Common myeloid progenitor, CD34-positive (primary cell): Measurements from ENCODE around the gene KMT2A.
"Not testable (repeated sequence)": the region's sequence is repeated elsewhere in the genome, so short reads cannot be mapped to it uniquely, and the experiment has no call there.

ENCODE experiments used
- CTCF ChIA-PET: fragments of 350-600 bp; sonication (Branson Sonifier 250); formaldehyde crosslinking; loops from one replicate; lab custom pipeline; 2021; ENCODE audit warnings: antibody characterized with exemption; lab: Charles Lee
- POLR2A ChIA-PET: fragments of 350-600 bp; sonication (Branson Sonifier 250); formaldehyde crosslinking; loops from one replicate; lab custom pipeline; 2021; ENCODE audit warnings: antibody characterized with exemption; lab: Charles Lee
- DNase-seq, 3 donors: peaks; one replicate each; pipeline versions ENCODE4 v3.0.0 to v3.0.0-alpha.2; 2013
- H3K27ac ChIP-seq, 2 experiments: 1 replicate in 1 of 2; 2 replicates in 1 of 2; pipeline ENCODE4 v1.7.0; 2013; ENCODE audit warnings: inconsistent platforms in 2 of 2, low read length in 2 of 2, mild to moderate bottlenecking in 2 of 2, low read depth in 1 of 2, moderate library complexity in 1 of 2; ENCODE audit not compliant: severe bottlenecking in 2 of 2, insufficient read depth in 1 of 2, poor library complexity in 1 of 2
- H3K27me3 ChIP-seq, 5 experiments: replicated peaks in 2 of 5; 1 replicate in 3 of 5; 2 replicates in 2 of 5; pipeline versions ENCODE4 v1.6.1 to v1.7.0; 2013; ENCODE audit warnings: low read length in 4 of 5, mild to moderate bottlenecking in 2 of 5, moderate library complexity in 2 of 5, inconsistent platforms in 1 of 5; ENCODE audit not compliant: insufficient read depth in 5 of 5, control insufficient read depth in 4 of 5
- H3K36me3 ChIP-seq, 4 experiments: 1 replicate in 2 of 4; 2 replicates in 2 of 4; pipeline versions ENCODE4 v1.6.1 to v1.7.0; 2013; ENCODE audit warnings: low read length in 3 of 4, control low read depth in 1 of 4, mild to moderate bottlenecking in 1 of 4; ENCODE audit not compliant: control insufficient read depth in 4 of 4, insufficient read depth in 4 of 4
- H3K4me1 ChIP-seq, 4 experiments: 1 replicate in 3 of 4; 2 replicates in 1 of 4; pipeline versions ENCODE4 v1.6.1 to v1.7.1; 2013; ENCODE audit warnings: low read length in 3 of 4, mild to moderate bottlenecking in 3 of 4, control low read depth in 1 of 4, inconsistent platforms in 1 of 4, moderate library complexity in 1 of 4; ENCODE audit not compliant: control insufficient read depth in 4 of 4, insufficient read depth in 4 of 4; ENCODE audit errors: control extremely low read depth in 1 of 4
- H3K4me3 ChIP-seq, 7 experiments: 1 replicate in 4 of 7; 2 replicates in 3 of 7; pipeline versions ENCODE4 v1.5.1 to v1.7.0; 2013; ENCODE audit warnings: mild to moderate bottlenecking in 7 of 7, low read length in 6 of 7, moderate library complexity in 6 of 7, inconsistent platforms in 2 of 7, low read depth in 2 of 7, control low read depth in 1 of 7; ENCODE audit not compliant: insufficient read depth in 4 of 7, control insufficient read depth in 1 of 7; ENCODE audit errors: extremely low read depth in 1 of 7
- H3K9me3 ChIP-seq, 5 experiments: 1 replicate in 4 of 5; 2 replicates in 1 of 5; pipeline versions ENCODE4 v1.6.1 to v1.7.1; 2013; ENCODE audit warnings: low read length in 4 of 5, mild to moderate bottlenecking in 2 of 5, inconsistent platforms in 1 of 5, low read depth in 1 of 5, moderate library complexity in 1 of 5; ENCODE audit not compliant: control insufficient read depth in 4 of 5, insufficient read depth in 2 of 5; ENCODE audit errors: control extremely low read depth in 1 of 5
- WGBS: methylation state at CpG from one replicate; pipeline ENCODE4 v1.1.5; 2013; ENCODE audit not compliant: insufficient coverage; 5-methylcytosine and 5-hydroxymethylcytosine counted together

The KMT2A gene

DNA sequence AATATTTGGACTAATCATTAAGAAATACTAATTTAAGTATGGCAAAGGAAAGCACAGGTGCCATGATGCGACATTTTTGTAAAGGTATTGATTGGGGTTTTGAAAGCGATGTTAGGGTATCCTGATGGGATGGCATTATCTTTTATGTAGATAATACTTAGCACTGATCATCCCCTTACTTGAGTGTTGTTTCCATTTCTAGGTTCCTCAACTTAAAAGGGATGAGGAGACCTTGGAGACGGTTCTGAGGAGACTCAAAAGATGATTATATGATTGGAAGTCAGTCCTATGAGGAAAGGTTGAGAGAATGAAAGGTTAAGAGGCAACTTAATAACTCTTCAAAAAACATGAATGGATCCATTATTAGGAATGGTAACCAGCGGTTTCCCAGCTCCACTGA is 11.1 kb downstream of the KMT2A start:
- H3K9me3 ChIP-seq = no peaks in the 10 kb centered on the region
- H3K27me3 ChIP-seq = no peaks in the 10 kb centered on the region
- no peak overlapping the region for H3K4me3 ChIP-seq
- peaks cover 0 to 19% (median 9%) of the 10 kb centered on the region in 4 experiments for H3K4me1 ChIP-seq
- 100% methylated on average over 1 of the region's 4 CpGs for WGBS
- ChIA-PET POLR2A (interaction anchor here (0.8 kb wide), 1 partner anchor 11 kb away, joined by 4 read pairs; the partner anchor contains the start of gene KMT2A), CTCF (interaction anchor here (0.8 to 1.7 kb wide), 5 partner anchors 9 to 44 kb away, joined by 3 to 5 read pairs (median 5); no protein-coding TSS in a partner anchor)
- DNase-seq = no peak
- peaks cover 7 to 23% (median 12%) of the 10 kb centered on the region in 4 experiments for H3K36me3 ChIP-seq
- H3K27ac ChIP-seq = no peak overlapping the region

DNA sequence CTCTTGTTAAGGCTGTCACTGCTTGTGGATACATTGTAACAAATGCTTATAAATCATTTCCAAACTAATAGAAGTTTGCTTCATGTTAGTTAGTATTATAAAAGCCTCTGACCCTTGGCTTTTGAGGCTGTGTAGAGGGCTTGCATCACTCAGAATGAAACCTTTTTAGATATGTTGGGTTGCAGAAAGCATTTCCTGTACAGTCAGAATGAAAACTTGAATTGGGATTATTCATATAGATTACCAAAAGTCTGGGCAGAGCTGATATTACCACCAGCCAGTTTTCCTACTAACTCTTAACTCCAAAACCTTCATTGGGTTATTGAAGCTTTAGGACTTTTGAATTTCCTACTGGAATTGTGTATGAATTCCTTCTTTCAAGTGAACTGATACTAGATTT is 12.0 kb downstream of the KMT2A start:
- ChIA-PET POLR2A (interaction anchor here (0.8 kb wide), 1 partner anchor 12 kb away, joined by 4 read pairs; the partner anchor contains the start of gene KMT2A), CTCF (interaction anchor here (0.8 to 1.7 kb wide), 5 partner anchors 10 to 43 kb away, joined by 3 to 5 read pairs (median 5); no protein-coding TSS in a partner anchor)
- Histone ChIP-seq H3K27ac (peak overlapping the region in 1 of 2 experiments; percentile 18), H3K4me1 (peaks cover 0 to 11% (median 4%) of the 10 kb centered on the region in 4 experiments), H3K9me3 (no peaks in the 10 kb centered on the region), H3K27me3 (no peaks in the 10 kb centered on the region), H3K36me3 (peaks cover 7 to 19% (median 12%) of the 10 kb centered on the region in 4 experiments), H3K4me3 (no peak overlapping the region)
- no peak for DNase-seq

DNA sequence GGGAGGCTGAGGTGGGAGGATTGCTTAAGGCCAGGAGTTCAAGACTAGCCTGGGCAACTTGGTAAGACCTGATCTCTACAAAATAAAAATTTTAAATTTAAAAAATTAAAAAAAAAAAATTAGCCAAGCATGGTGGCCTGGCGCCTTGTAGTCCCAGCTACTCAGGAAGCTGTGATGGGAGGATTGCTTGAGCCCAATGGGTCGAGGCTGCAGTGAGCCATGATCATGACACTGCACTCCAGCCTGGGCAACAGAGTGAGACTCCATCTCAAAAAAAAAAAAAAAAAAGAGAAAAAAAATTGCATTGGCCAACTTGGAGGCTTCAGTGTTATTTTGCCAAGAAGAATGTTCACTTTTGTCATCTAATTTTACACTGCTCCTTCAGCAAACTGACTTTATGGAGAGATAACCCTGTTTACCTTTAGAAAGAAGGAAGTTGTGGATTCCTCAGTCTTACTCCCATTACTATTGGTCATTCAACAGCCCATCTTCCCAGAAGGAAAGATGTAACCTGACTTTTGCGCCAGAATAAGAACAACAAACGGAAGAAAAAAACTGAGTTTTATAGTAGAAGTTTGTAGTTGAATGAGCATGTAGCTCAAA is 13.1 kb downstream of the KMT2A start:
- no peak overlapping the region for H3K4me3 ChIP-seq
- H3K27ac ChIP-seq = no peak overlapping the region
- H3K27me3 ChIP-seq = no peaks in the 10 kb centered on the region
- H3K9me3 ChIP-seq = no peaks in the 10 kb centered on the region
- peaks cover 14 to 19% (median 15%) of the 10 kb centered on the region in 4 experiments for H3K36me3 ChIP-seq
- CTCF ChIA-PET = interaction anchor here (1.7 kb wide), 1 partner anchor 36 kb away, joined by 5 read pairs; no protein-coding TSS in a partner anchor
- 100% methylated on average over 2 of the region's 4 CpGs for WGBS
- POLR2A ChIA-PET = no interaction called here
- peaks cover 0 to 8% (median 2%) of the 10 kb centered on the region in 4 experiments for H3K4me1 ChIP-seq
- DNase-seq = no peak

DNA sequence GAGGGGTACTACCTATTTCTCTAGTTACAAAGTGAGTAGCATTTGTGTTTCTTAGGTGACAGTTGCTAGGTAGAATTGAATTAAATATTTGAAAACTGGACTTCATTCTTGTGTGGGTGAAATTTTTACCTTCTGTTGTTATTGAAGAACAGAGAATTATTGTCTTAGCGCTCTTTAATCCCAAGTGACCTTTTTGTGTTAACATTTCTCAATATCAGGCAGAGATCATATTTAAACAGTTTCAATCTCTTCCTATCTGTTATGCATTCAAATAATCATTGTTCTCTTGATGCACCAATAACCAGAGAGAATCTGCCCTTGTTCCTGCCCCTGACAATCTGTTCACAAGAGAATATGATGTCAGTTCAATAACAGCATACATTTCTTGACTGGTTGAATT is 14.2 kb downstream of the KMT2A start:
- WGBS = no CpG with 5 or more reads among the region's 1 CpG
- DNase-seq = no peak
- Histone ChIP-seq H3K4me1 (peaks cover 0 to 8% (median 2%) of the 10 kb centered on the region in 4 experiments), H3K27me3 (no peaks in the 10 kb centered on the region), H3K9me3 (no peaks in the 10 kb centered on the region), H3K27ac (no peak overlapping the region), H3K4me3 (no peak overlapping the region), H3K36me3 (peaks cover 13 to 16% (median 14%) of the 10 kb centered on the region in 4 experiments)
- ChIA-PET POLR2A (no interaction called here), CTCF (interaction anchor here (1.3 to 1.7 kb wide), 2 partner anchors 8 to 20 kb away, joined by 4 to 7 read pairs; no protein-coding TSS in a partner anchor)

DNA sequence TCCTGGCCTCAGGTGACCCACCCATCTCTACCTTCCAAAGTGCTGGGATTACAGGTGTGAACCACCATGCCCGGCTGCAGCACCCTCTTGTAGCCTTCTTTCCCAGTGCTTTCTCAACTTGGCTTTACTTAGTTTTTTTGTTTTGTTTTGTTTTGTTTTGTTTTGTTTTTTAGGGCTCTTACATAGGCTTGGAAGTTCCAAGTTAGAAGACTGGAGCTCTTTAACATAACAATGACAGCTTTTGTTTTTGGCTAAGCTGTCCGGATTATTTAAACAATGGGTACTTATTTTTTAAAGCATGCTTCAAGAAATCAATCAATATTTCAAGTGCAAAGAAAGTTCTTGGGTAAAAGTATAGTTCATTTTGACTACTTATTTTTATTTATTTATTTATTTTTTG is 25.9 kb downstream of the KMT2A start:
- no peaks in the 10 kb centered on the region for H3K9me3 ChIP-seq
- ChIA-PET CTCF (interaction anchor here (1.0 to 1.2 kb wide), 3 partner anchors 10 to 165 kb away, joined by 3 to 6 read pairs (median 4); no protein-coding TSS in a partner anchor), POLR2A (no interaction called here)
- peaks cover 3 to 8% (median 6%) of the 10 kb centered on the region in 4 experiments for H3K36me3 ChIP-seq
- no CpG with 5 or more reads among the region's 2 CpGs for WGBS
- no peak overlapping the region for H3K4me3 ChIP-seq
- DNase-seq = no peak
- H3K27me3 ChIP-seq = no peaks in the 10 kb centered on the region
- peaks cover 0 to 2% (median 0%) of the 10 kb centered on the region in 4 experiments for H3K4me1 ChIP-seq
- H3K27ac ChIP-seq = no peak overlapping the region

DNA sequence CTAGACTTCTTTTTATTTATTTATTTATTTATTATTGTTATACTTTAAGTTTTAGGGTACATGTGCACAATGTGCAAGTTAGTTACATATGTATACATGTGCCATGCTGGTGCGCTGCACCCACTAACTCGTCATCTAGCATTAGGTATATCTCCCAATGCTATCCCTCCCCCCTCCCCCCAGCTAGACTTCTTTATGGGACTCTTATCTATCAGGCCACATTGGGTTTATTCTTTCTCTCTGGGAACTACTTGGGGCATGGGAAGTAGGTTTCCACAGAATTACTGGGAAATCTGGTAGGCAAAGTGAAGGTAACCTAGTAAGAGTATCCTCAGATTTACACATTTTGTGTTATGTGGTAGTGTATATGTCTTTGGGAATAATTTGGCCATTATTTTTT is 32.7 kb downstream of the KMT2A start:
- H3K36me3 ChIP-seq = peaks cover 16 to 38% (median 28%) of the 10 kb centered on the region in 4 experiments
- CTCF ChIA-PET = interaction anchor here (0.8 to 1.3 kb wide), 2 partner anchors 9 to 11 kb away, joined by 3 to 5 read pairs; no protein-coding TSS in a partner anchor
- H3K4me1 ChIP-seq, H3K4me3 ChIP-seq, DNase-seq, H3K27ac ChIP-seq, POLR2A ChIA-PET, H3K27me3 ChIP-seq, H3K9me3 ChIP-seq: not testable (repeated sequence)
- no CpG with 5 or more reads among the region's 2 CpGs for WGBS

DNA sequence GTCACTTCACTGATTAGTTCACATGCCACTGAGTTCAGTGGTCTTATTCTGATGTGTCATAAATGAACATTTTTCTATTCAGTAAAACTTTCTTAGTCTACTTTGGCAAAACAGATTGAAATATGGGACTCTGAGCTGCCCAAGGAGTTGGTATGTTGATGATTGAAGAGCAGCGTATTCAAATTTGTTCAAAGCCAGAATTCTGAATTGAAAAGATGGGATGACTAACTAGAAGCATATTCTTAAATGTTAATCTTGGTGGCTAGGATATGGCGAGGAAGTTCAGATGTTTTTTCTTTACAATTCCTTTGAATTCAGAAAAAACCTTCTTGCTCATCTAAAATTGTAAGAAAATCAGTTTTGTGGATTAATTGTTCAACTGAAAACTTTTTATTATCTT is 34.7 kb downstream of the KMT2A start:
- Histone ChIP-seq H3K36me3 (peaks cover 19 to 49% (median 31%) of the 10 kb centered on the region in 4 experiments), H3K4me1 (no peaks in the 10 kb centered on the region), H3K27ac (no peak overlapping the region), H3K9me3 (no peaks in the 10 kb centered on the region), H3K4me3 (no peak overlapping the region), H3K27me3 (no peaks in the 10 kb centered on the region)
- 100% methylated on average over 1 of the region's 2 CpGs for WGBS
- CTCF ChIA-PET = interaction anchor here (1.5 kb wide), 1 partner anchor 17 kb away, joined by 5 read pairs; no protein-coding TSS in a partner anchor
- POLR2A ChIA-PET = interaction anchor here (0.6 kb wide), 1 partner anchor 115 kb away, joined by 3 read pairs; no protein-coding TSS in a partner anchor
- DNase-seq = no peak
